ENCODE measurements around the gene PEPD. TPM values are rescaled to one million over a fixed set of nuclear protein-coding genes. Genes with fewer than 3 reads are reported as not detected.

Gene PEPD
- total RNA-seq, 1 experiment from 2014 or later = 40.5 TPM

GRCh38 chr19:33528404-33528803, 6.8 kb upstream of the PEPD start:
- ATAC-seq (no peak), DNase-seq (ENCODE audit: low read depth, low spot score) (no peak)
- CTCF ChIA-PET = no interaction called here
- no peaks in the 10 kb centered on the region for H3K79me2 ChIP-seq (ENCODE audit: insufficient read depth, low read length)
- H3K36me3 ChIP-seq (ENCODE audit: control insufficient read depth in 1 of 2, insufficient read depth in 2 of 2, low read length in 2 of 2) = no peaks in the 10 kb centered on the region
- H3K9me3 ChIP-seq (ENCODE audit: control insufficient read depth in 1 of 2, insufficient read depth in 1 of 2, low read depth in 1 of 2, low read length in 2 of 2) = no peaks in the 10 kb centered on the region
- H3K9ac ChIP-seq (ENCODE audit: low read length) = no peak overlapping the region
- H3K4me2 ChIP-seq (ENCODE audit: low read length) = no peak overlapping the region
- H3K9me2 ChIP-seq (ENCODE audit: insufficient read depth) = no peaks in the 10 kb centered on the region
- peaks cover 14% of the 10 kb centered on the region; the same call in 1 of the 2 replicates for H3K27me3 ChIP-seq (ENCODE audit: insufficient read depth, low read length)
- POLR2A ChIA-PET = no interaction called here
- intact Hi-C loops (cut with micrococcal nuclease) = no loop called here
- H2AFZ ChIP-seq (ENCODE audit: low read depth, low read length, poor library complexity, severe bottlenecking) = no peak overlapping the region
- no peak overlapping the region for H3K27ac ChIP-seq (ENCODE audit: low read depth, low read length)
- H3K4me3 ChIP-seq (replicated peaks in 1 of 2; ENCODE audit: low read depth in 1 of 2, low read length in 2 of 2) = no peak overlapping the region
- RAD21 ChIA-PET (ENCODE audit: low non-redundant PET in 1 of 2, low total read pairs in 2 of 2, uncharacterized antibody in 2 of 2, unreplicated experiment in 2 of 2) = no interaction called here
- H4K20me1 ChIP-seq (ENCODE audit: insufficient read depth) = no peaks in the 10 kb centered on the region
- no peaks in the 10 kb centered on the region for H3K4me1 ChIP-seq (ENCODE audit: control insufficient read depth in 1 of 2, insufficient read depth in 2 of 2, low read length in 2 of 2)
- no TSS peak for BruUV-seq (replicated peaks)
- no peak for TF ChIP-seq CEBPB (IDR thresholded peaks at IDR 0.05; ENCODE audit: low read depth)
- no peak for TF ChIP-seq SP1 (IDR thresholded peaks at IDR 0.05; ENCODE audit: low read depth)
- TF ChIP-seq JUND (IDR thresholded peaks at IDR 0.05) = no peak
- no peak for TF ChIP-seq RAD21 (IDR thresholded peaks at IDR 0.05; ENCODE audit: low read depth)
- TF ChIP-seq ELF1 (IDR thresholded peaks at IDR 0.05; ENCODE audit: borderline replicate concordance, low read depth) = no peak
- no peak for TF ChIP-seq EGR1 (IDR thresholded peaks at IDR 0.05; ENCODE audit: low read depth)
- TF ChIP-seq MAX (IDR thresholded peaks at IDR 0.05) = no peak
- no peak for TF ChIP-seq POLR2AphosphoS5 (IDR thresholded peaks at IDR 0.05; ENCODE audit: low read depth, low read length)
- TF ChIP-seq ATF3 (IDR thresholded peaks at IDR 0.05) = no peak
- TF ChIP-seq ZNF274 (IDR thresholded peaks at IDR 0.05; ENCODE audit: low read depth, low read length) = no peak
- TF ChIP-seq TCF7L2 (IDR thresholded peaks at IDR 0.05; ENCODE audit: borderline replicate concordance, extremely low read depth, insufficient read depth, insufficient read length) = no peak
- no peak for TF ChIP-seq SRF (IDR thresholded peaks at IDR 0.05; ENCODE audit: low read depth)
- no peak for TF ChIP-seq EZH2 (IDR thresholded peaks at IDR 0.05)
- no peak for TF ChIP-seq SIN3A (IDR thresholded peaks at IDR 0.05; ENCODE audit: low read depth)
- no peak for TF ChIP-seq ZFX (IDR thresholded peaks at IDR 0.05)
- no peak for TF ChIP-seq FOSL1 (IDR thresholded peaks at IDR 0.05; ENCODE audit: low read depth)
- no peak for TF ChIP-seq CBX3 (IDR thresholded peaks at IDR 0.05; ENCODE audit: low read depth)
- no peak for TF ChIP-seq ZBTB33 (IDR thresholded peaks at IDR 0.05; ENCODE audit: extremely low read depth, insufficient replicate concordance, low read length)
- no peak for TF ChIP-seq CTCF (IDR thresholded peaks at IDR 0.05 in 2 of 3, conservative IDR thresholded peaks at IDR 0.05 in 1 of 3; ENCODE audit: borderline replicate concordance in 1 of 3, insufficient read depth in 1 of 3, low read depth in 2 of 3, low read length in 2 of 3)
- no peak for TF ChIP-seq REST (IDR thresholded peaks at IDR 0.05; ENCODE audit: low read depth)

All from HCT116 (cell line).